Retinal pigment epithelial cell (primary cell): ENCODE results near the gene DAO.

Experiments used
- DNase-seq: peaks from one replicate; pipeline ENCODE4 v3.0.0-alpha.2; 2010; ENCODE audit warnings: low read depth
- H3K4me3 ChIP-seq: 2 replicates; pipeline ENCODE4 v1.5.1; 2011; ENCODE audit warnings: mild to moderate bottlenecking, low read length, control low read depth, moderate library complexity
- TF ChIP-seq, protein P1 (sequence below): conservative IDR thresholded peaks from 2 replicates; pipeline ENCODE4 v1.5.1; 2011; ENCODE audit warnings: low read depth, low read length, control low read depth, inconsistent platforms

Gene DAO

DNA sequence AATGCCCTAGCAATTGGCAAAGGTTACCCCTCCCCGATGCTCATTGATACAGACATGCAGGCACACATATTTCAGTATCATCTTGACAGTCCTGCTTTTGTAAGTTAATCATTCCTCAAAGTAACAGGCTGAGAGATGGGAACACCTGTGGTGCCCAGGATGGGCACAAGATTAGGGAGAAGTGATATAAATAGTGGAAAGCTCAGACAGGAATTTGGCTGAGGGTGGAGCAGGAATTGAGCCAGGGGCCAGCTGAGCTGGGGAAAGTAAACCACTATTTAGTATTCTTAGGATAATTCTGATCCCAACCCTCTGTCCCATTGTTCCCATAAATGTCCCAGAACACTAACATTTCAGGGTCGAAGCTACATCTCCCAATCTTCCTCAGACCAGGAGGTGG is 38.3 kb downstream of the DAO start:
- DNase-seq: no peak
- TF ChIP-seq, protein P1, sequence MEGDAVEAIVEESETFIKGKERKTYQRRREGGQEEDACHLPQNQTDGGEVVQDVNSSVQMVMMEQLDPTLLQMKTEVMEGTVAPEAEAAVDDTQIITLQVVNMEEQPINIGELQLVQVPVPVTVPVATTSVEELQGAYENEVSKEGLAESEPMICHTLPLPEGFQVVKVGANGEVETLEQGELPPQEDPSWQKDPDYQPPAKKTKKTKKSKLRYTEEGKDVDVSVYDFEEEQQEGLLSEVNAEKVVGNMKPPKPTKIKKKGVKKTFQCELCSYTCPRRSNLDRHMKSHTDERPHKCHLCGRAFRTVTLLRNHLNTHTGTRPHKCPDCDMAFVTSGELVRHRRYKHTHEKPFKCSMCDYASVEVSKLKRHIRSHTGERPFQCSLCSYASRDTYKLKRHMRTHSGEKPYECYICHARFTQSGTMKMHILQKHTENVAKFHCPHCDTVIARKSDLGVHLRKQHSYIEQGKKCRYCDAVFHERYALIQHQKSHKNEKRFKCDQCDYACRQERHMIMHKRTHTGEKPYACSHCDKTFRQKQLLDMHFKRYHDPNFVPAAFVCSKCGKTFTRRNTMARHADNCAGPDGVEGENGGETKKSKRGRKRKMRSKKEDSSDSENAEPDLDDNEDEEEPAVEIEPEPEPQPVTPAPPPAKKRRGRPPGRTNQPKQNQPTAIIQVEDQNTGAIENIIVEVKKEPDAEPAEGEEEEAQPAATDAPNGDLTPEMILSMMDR: no peak
- no peak overlapping the region for H3K4me3 ChIP-seq

DNA sequence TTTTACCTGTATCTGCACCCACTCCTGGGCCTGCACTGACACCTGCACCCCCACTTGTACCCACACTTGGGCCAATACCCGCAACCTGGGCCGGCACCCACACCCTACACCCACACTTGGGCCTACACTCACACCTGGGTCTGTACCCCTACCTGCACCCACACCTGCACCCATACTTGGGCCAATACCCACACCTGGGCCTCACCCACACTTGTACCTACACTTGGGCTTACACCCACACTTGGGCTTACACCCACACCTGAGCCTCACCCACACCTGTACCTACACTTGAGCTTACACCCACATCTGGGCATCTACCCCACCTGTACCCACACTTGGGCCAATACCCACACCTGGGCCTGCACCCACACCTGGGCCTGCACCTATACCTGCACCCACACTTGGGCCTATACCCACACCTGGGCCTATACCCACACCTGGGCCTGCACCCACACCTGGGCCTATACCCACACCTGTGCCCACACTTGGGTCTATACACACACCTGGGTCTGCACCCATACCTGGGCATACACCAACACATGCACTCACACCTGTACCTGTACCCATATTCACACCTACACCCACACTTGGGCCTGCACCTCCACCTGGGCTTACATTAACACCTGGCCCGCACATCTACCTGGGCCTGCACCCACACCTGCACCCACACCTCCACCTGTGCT is 39.2 kb downstream of the DAO start:
- no peak overlapping the region for H3K4me3 ChIP-seq
- TF ChIP-seq, protein P1: no peak
- DNase-seq: no peak

DNA sequence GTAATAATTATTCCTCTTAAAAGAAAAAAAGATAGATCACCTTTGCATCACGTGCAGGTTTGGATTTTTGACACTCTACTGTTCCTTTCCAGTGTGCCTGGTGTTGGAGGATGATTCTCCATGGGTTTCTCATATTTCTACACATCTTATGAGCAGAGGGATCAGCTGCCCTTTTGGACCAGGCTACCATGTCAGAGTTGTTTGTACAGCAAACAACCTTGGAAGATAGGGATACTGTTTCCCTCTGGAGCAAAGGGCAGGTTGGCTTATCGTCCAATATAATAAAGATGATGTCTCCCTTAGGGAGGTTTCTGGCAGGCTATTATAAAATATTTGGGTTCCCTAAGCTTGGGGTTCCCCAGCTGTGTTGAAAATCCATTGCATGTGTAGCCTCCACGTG is 42.1 kb downstream of the DAO start:
- DNase-seq: no peak
- TF ChIP-seq, protein P1: no peak
- H3K4me3 ChIP-seq: no peak overlapping the region

DNA sequence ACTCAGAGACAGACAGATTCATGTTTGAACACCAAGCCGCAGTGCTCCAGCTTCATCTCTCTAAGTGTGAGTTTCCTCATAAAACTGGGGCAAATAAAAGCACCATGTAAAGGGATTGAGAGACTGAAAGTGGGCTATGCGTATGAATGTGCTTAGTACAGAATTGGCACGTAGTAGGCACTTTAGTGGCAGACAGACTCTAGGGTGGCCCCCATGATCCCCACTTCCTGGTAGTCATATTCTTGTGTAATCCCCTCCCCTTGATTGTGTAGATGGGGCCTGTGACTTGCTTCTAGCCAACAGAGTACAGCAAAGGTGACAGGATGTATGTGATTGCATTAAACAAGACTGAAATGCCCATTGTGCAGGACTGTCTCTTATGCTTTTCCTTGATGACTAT is 43.0 kb downstream of the DAO start:
- DNase-seq: no peak
- H3K4me3 ChIP-seq: no peak overlapping the region
- TF ChIP-seq, protein P1: no peak

DNA sequence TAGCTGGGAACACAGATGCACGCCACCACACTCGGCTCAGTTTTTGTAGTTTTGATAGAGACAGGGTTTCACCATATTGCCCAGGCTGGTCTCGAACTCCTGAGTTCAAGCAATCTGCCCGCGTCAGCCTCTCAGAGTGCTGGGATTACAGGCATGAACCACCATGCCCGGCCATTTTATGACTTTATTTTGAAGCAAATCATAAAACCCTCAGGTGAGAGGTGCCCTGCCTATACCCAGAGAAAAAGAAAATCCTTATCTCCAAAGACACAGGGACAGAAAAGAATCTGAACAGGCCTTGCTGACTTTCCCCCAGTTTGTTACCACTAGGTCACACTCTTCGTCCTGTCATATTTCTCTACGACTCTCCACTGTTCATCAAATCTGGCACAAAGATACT is 48.8 kb downstream of the DAO start:
- TF ChIP-seq, protein P1: no peak
- no peak for DNase-seq
- H3K4me3 ChIP-seq: no peak overlapping the region

DNA sequence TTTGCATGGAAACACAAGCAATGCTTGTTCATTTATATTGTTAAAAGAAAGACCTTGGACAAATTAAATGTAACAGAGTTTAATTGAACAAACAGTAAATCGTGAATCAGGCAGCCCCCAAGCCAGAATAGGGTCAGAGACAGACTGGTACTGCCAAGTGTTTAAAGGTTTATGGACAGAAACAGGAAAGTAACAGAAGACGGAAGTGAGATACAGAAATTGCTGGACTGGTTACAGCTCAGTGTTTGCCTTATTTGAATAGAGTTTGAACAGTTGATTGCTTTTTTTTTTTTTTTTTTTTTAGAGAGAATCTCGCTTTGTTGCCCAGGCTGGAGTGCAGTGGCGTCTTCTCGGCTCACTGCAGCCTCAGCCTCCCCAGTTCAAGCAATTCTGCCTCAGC is 50.3 kb downstream of the DAO start:
- H3K4me3 ChIP-seq: no peak overlapping the region
- TF ChIP-seq, protein P1: no peak
- DNase-seq: no peak

DNA sequence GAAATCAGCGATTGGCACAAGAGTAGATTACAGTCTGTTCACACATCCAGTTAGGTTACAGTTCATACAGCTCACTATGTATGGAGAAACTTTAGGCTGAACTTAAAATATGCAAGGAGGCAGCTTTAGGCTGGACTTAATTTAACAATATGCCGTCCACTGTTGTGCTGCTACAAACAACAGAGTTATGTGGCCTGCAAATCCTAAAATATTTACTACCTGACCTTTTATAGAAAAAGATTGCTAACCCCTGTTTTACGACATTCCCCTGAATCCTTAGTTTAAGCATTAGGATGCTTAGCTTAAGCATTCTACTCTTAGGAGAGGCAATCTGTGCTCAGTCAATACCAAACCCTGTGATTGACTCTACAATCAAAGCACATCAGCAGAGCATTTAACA is 50.9 kb downstream of the DAO start:
- TF ChIP-seq, protein P1: no peak
- H3K4me3 ChIP-seq: no peak overlapping the region
- DNase-seq: no peak
